K562 (cell line): ENCODE measurements around the gene NBEAL1. TPM values are rescaled to one million over a fixed set of nuclear protein-coding genes. Genes with fewer than 3 reads are reported as not detected.

ENCODE experiments used
- ATAC-seq: fragments of 200-7000 bp; cut with Tn5 transposase; 3 replicates; pipeline ENCODE4 v1.9.1; 2020; ENCODE audit warnings: moderate library complexity
- BruUV-seq: library from RNA; stranded (reverse); fragments of 400-500 nt; replicated peaks from 2 replicates; lab custom pipeline; 2021; lab: Mats Ljungman, UMichigan
- CTCF ChIA-PET: fragments of 300-600 bp; formaldehyde crosslinking; extraction: SDS; loops from one replicate; lab custom pipeline; 2021; ENCODE audit warnings: low intra/inter-chr PET ratio; lab: Yijun Ruan, JAX
- POLR2A ChIA-PET: fragments of 300-600, 350-650 bp; sonication (Branson Sonifier 250); formaldehyde crosslinking; extraction: SDS; loops from one replicate; lab custom pipeline; 2021; ENCODE audit warnings: antibody characterized with exemption, inconsistent platforms; lab: Yijun Ruan, JAX
- DNase-seq, 4 experiments: peaks; one replicate each; pipeline versions ENCODE4 v3.0.0 to v3.0.0-alpha.2; 2011 to 2018; ENCODE audit warnings: low spot score in 3 of 4, mixed read lengths in 3 of 4; ENCODE audit errors: extremely low read depth in 1 of 4
- FAIRE-seq: peaks from 2 replicates; lab custom pipeline; 2011; peaks lifted over from hg19 to GRCh38; lab: Jason Lieb, UNC
- H2AFZ ChIP-seq: 2 replicates; pipeline ENCODE4 v1.6.0; 2011; ENCODE audit warnings: low read depth, low read length, control low read depth, inconsistent platforms
- H3K27ac ChIP-seq: fragments of 200-600 bp; 3 replicates; pipeline ENCODE4 v1.8.0; 2011; ENCODE audit warnings: low read depth, mild to moderate bottlenecking, control low read depth, inconsistent platforms, low read length, moderate library complexity, mixed read lengths; ENCODE audit errors: extremely low read depth
- H3K27me3 ChIP-seq, 2 experiments: fragments of 300-600 bp in 1 of 2; 2 replicates in 1 of 2; 3 replicates in 1 of 2; pipeline versions ENCODE4 v1.6.0 to v1.8.0; 2011; ENCODE audit warnings: inconsistent platforms in 2 of 2, low read length in 2 of 2, mild to moderate bottlenecking in 1 of 2, mixed read lengths in 1 of 2, moderate library complexity in 1 of 2; ENCODE audit not compliant: control insufficient read depth in 2 of 2, insufficient read depth in 2 of 2
- H3K36me3 ChIP-seq: fragments of 300-600 bp; 3 replicates; pipeline ENCODE4 v1.8.0; 2011; ENCODE audit warnings: mild to moderate bottlenecking, low read length, inconsistent platforms; ENCODE audit not compliant: control insufficient read depth, insufficient read depth
- H3K4me1 ChIP-seq, 2 experiments: fragments of 200-600 bp in 1 of 2; replicated peaks in 1 of 2; 2 replicates in 1 of 2; 3 replicates in 1 of 2; pipeline versions ENCODE4 v1.5.1 to v1.8.0; 2011; ENCODE audit warnings: inconsistent platforms in 2 of 2, low read length in 2 of 2, mild to moderate bottlenecking in 1 of 2, mixed read lengths in 1 of 2, moderate library complexity in 1 of 2; ENCODE audit not compliant: control insufficient read depth in 2 of 2, insufficient read depth in 2 of 2
- H3K4me2 ChIP-seq: 2 replicates; pipeline ENCODE4 v1.6.1; 2011; ENCODE audit warnings: low read length, control low read depth, inconsistent platforms, mixed read lengths; ENCODE audit not compliant: insufficient read depth
- H3K4me3 ChIP-seq: fragments of 200-600 bp; sonication (generic), shearing (Covaris generic); 2 replicates; pipeline ENCODE4 v1.5.1; 2016; ENCODE audit warnings: control low read depth, inconsistent platforms
- H3K79me2 ChIP-seq: fragments of 200-600 bp; 3 replicates; pipeline ENCODE4 v1.8.0; 2011; ENCODE audit warnings: low read length, inconsistent platforms; ENCODE audit not compliant: control insufficient read depth, insufficient read depth
- H3K9ac ChIP-seq, 2 experiments: 2 replicates each; pipeline versions ENCODE4 v1.6.0 to v1.6.1; 2011; ENCODE audit warnings: low read depth in 2 of 2, low read length in 2 of 2, control low read depth in 1 of 2, inconsistent platforms in 1 of 2, mild to moderate bottlenecking in 1 of 2, mixed read lengths in 1 of 2; ENCODE audit not compliant: insufficient read depth in 1 of 2
- H3K9me1 ChIP-seq: one replicate; pipeline ENCODE4 v1.6.0; 2011; ENCODE audit warnings: inconsistent platforms, mild to moderate bottlenecking, low read length, moderate library complexity; ENCODE audit not compliant: control insufficient read depth, insufficient read depth
- H3K9me3 ChIP-seq: replicated peaks from 2 replicates; pipeline ENCODE4 v1.5.1; 2011; ENCODE audit warnings: low read depth, low read length, inconsistent platforms; ENCODE audit not compliant: control insufficient read depth, insufficient read depth
- H4K20me1 ChIP-seq: replicated peaks from 2 replicates; pipeline ENCODE4 v1.6.1; 2011; ENCODE audit warnings: low read length, inconsistent platforms, mixed read lengths; ENCODE audit not compliant: control insufficient read depth, insufficient read depth
- GABPB2 ChIP-seq: fragments of 250-450 bp; sonication (Bioruptor Pico); conservative IDR thresholded peaks from 2 replicates; pipeline ENCODE4 v1.5.1; 2021; ENCODE audit warnings: mild to moderate bottlenecking
- HMGXB4 ChIP-seq: sonication (generic); formaldehyde crosslinking; IDR thresholded peaks from 2 replicates; pipeline ENCODE4 v1.8.1; 2023; ENCODE audit warnings: mild to moderate bottlenecking, missing genetic modification reagents
- ILK ChIP-seq: fragments of 450-650 bp; IDR thresholded peaks from 2 replicates; pipeline ENCODE4 v1.6.1; 2016; ENCODE audit warnings: missing genetic modification characterization, low read depth, mild to moderate bottlenecking, missing compliant biosample characterization, moderate library complexity, borderline replicate concordance
- NR2F6 ChIP-seq: fragments of 450-650 bp; formaldehyde crosslinking; IDR thresholded peaks from 2 replicates; pipeline ENCODE4 v1.4.0; 2020; ENCODE audit warnings: mild to moderate bottlenecking
- RAD21 ChIP-seq, 2 experiments: fragments of 250-450 bp in 1 of 2; fragments of 450-650 bp in 1 of 2; sonication (Bioruptor Pico) in 1 of 2; formaldehyde crosslinking in 1 of 2; IDR thresholded peaks in 1 of 2; conservative IDR thresholded peaks in 1 of 2; 2 replicates each; pipeline versions ENCODE4 v1.4.0 to v1.8.0; 2020 to 2022; ENCODE audit warnings: mild to moderate bottlenecking in 2 of 2, moderate library complexity in 1 of 2
- U2AF1 ChIP-seq: fragments of 200-400 bp; formaldehyde crosslinking; optimal IDR thresholded peaks from 2 replicates; pipeline ENCODE3; 2017; ENCODE audit warnings: mild to moderate bottlenecking, low read depth, low read length, moderate library complexity
- ZBTB40 ChIP-seq, 2 experiments: fragments of 450-650 bp in 1 of 2; sonication (generic) in 1 of 2; formaldehyde crosslinking in 1 of 2; IDR thresholded peaks; 2 replicates each; pipeline versions ENCODE4 v1.7.1 to v1.9.0; 2016 to 2022; ENCODE audit warnings: inconsistent platforms in 1 of 2, mild to moderate bottlenecking in 1 of 2, missing genetic modification reagents in 1 of 2
- WGBS: fragments of 100-300 bp; shearing (Covaris generic); methylation state at CpG from one replicate; pipeline ENCODE4 v1.1.6; 2016; ENCODE audit warnings: low coverage, mixed read lengths; ENCODE audit not compliant: insufficient coverage; ENCODE audit errors: missing lambda C conversion rate; 5-methylcytosine and 5-hydroxymethylcytosine counted together
- in situ Hi-C: fragments of 300-500 bp; cut with MboI; formaldehyde crosslinking; loops from 4 replicates; pipeline ENCODE4 v1.15.0; 2018; ENCODE audit warnings: inconsistent platforms, mixed read lengths
- intact Hi-C: fragments of 100-400 bp; cut with micrococcal nuclease; formaldehyde crosslinking; loops from 2 replicates; pipeline ENCODE4 v1.14.2; 2022
- polyA plus RNA-seq, 8 experiments: library from polyadenylated mRNA; depleted of rRNA in 4 of 8; stranded (reverse) in 5 of 8; unstranded in 3 of 8; fragments of >200 nt; fragmentation: Nextera tagmentation in 2 of 8; fragmentation: Illumina TruSeq in 1 of 8; extraction: Ambion mirVana in 2 of 8; extraction: Trizol in 1 of 8; gene quantifications; 2 replicates each; pipeline versions ENCODE4 v1.2.1 to v1.2.3, GENCODE V29; 2011 to 2014; ENCODE audit warnings: inconsistent platforms in 1 of 8, missing spikeins in 1 of 8
- total RNA-seq, 7 experiments: library from RNA; depleted of rRNA in 6 of 7; stranded (reverse); fragments of >200 nt in 6 of 7; fragmentation: Illumina TruSeq in 2 of 7; extraction: Trizol in 2 of 7; gene quantifications; 2 replicates each; pipeline versions ENCODE4 v1.2.1 to v1.2.3, GENCODE V29; 2011 to 2021; ENCODE audit warnings: low replicate concordance in 1 of 7
- TF ChIP-seq, protein P1 (sequence below): fragments of 450-650 bp; IDR thresholded peaks from 2 replicates; pipeline ENCODE4 v1.7.0; 2016; ENCODE audit warnings: borderline replicate concordance

Gene NBEAL1
- total and polyA plus RNA-seq, 9 of the 15 experiments (the other 6 are each of a cell fraction or from before 2014, with no cell fraction given): 2.1 to 13.5 (median 7.3) TPM

- ChIA-PET POLR2A (no interaction called here), CTCF (no interaction called here)
- H4K20me1 ChIP-seq: no peaks in the 10 kb centered on the region
- H3K79me2 ChIP-seq: no peaks in the 10 kb centered on the region
- H3K4me1 ChIP-seq: no peaks in the 10 kb centered on the region
- FAIRE-seq: no peak
- intact Hi-C loops (no loop called here), in situ Hi-C loops (no loop called here)
- WGBS: 60% methylated on average over 4 of the region's 5 CpGs
- 0 out of 3 replicates have a peak, but pooled peaks cover 7% of the 10 kb centered on the region for H3K36me3 ChIP-seq
- no peak overlapping the region for H2AFZ ChIP-seq
- no peaks in the 10 kb centered on the region for H3K9me3 ChIP-seq
- H3K4me2 ChIP-seq: no peak overlapping the region
- no TSS peak for BruUV-seq
- H3K9me1 ChIP-seq: no peaks in the 10 kb centered on the region
- H3K9ac ChIP-seq: no peak overlapping the region
- no peaks in the 10 kb centered on the region for H3K27me3 ChIP-seq
- H3K27ac ChIP-seq: no peak overlapping the region
- no peak for DNase-seq
- no peak for ATAC-seq
- no peak overlapping the region for H3K4me3 ChIP-seq
- no peak for TF ChIP-seq ILK (tag)
- TF ChIP-seq, protein P1, sequence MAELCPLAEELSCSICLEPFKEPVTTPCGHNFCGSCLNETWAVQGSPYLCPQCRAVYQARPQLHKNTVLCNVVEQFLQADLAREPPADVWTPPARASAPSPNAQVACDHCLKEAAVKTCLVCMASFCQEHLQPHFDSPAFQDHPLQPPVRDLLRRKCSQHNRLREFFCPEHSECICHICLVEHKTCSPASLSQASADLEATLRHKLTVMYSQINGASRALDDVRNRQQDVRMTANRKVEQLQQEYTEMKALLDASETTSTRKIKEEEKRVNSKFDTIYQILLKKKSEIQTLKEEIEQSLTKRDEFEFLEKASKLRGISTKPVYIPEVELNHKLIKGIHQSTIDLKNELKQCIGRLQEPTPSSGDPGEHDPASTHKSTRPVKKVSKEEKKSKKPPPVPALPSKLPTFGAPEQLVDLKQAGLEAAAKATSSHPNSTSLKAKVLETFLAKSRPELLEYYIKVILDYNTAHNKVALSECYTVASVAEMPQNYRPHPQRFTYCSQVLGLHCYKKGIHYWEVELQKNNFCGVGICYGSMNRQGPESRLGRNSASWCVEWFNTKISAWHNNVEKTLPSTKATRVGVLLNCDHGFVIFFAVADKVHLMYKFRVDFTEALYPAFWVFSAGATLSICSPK: no peak
- TF ChIP-seq ZBTB40 (IDR thresholded peaks at IDR 0.05): no peak
- TF ChIP-seq ZBTB40 (CRISPR knock-in tag; IDR thresholded peaks at IDR 0.05): no peak
- TF ChIP-seq U2AF1: no peak
- no peak for TF ChIP-seq HMGXB4 (CRISPR knock-in tag)
- TF ChIP-seq NR2F6 (CRISPR knock-in tag): no peak
- TF ChIP-seq GABPB2 (CRISPR knock-in tag): no peak
- no peak for TF ChIP-seq RAD21 (CRISPR knock-in tag; conservative IDR thresholded peaks at IDR 0.05 in 1 of 2, IDR thresholded peaks at IDR 0.05 in 1 of 2)
These were observed 45.0 kb downstream of the NBEAL1 start for GRCh38 chr2:203059567-203060240.
